ENCODE results near the gene KCNH1. TPM values are rescaled to one million over a fixed set of nuclear protein-coding genes. Genes with fewer than 3 reads are reported as not detected.

KCNH1 gene
- polyA plus RNA-seq, 2 of the 4 experiments (the other 2 are of a cell fraction): 5.1 to 7.9 TPM

DNA sequence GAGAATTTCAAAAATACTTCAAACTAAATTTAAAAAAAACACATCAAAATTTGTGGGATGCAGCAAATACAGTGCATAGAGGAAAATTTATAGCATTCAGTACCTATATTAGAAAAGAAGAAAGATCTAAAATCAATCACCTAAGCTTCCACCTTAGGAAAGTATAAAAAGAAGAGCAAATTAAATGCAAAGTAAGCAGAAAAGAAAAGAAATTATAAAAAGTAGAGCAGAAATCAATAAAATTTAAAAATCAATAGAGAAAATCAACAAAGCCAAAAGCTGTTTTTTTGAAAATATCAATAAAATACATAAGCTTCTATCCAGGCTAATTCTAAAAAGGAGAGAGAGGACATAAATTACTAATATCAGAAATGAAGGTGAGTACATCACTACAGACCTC lies 255.4 kb downstream of the KCNH1 start:
- Histone ChIP-seq H3K4me2 (no peak overlapping the region), H3K27ac (no peak overlapping the region), H3K4me1 (peaks cover 23% of the 10 kb centered on the region), H3K9me3 (no peaks in the 10 kb centered on the region), H3K4me3 (no peak overlapping the region)
- DNase-seq (ENCODE audit: low read depth in 1 of 2, low spot score in 1 of 2) (no peak), FAIRE-seq (no peak), ATAC-seq (no peak)
- TF ChIP-seq MAFK (IDR thresholded peaks at IDR 0.05; ENCODE audit: partially characterized antibody): peak; percentile 80
- TF ChIP-seq, protein P1, sequence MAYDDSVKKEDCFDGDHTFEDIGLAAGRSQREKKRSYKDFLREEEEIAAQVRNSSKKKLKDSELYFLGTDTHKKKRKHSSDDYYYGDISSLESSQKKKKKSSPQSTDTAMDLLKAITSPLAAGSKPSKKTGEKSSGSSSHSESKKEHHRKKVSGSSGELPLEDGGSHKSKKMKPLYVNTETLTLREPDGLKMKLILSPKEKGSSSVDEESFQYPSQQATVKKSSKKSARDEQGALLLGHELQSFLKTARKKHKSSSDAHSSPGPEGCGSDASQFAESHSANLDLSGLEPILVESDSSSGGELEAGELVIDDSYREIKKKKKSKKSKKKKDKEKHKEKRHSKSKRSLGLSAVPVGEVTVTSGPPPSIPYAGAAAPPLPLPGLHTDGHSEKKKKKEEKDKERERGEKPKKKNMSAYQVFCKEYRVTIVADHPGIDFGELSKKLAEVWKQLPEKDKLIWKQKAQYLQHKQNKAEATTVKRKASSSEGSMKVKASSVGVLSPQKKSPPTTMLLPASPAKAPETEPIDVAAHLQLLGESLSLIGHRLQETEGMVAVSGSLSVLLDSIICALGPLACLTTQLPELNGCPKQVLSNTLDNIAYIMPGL (CRISPR knock-in tag; IDR thresholded peaks at IDR 0.05; ENCODE audit: borderline replicate concordance): no peak
- CTCF ChIA-PET: interaction anchor here (1.0 kb wide), 1 partner anchor 255 kb away, joined by 5 read pairs; the partner anchor contains the start of gene KCNH1
- POLR2A ChIA-PET: no interaction called here

DNA sequence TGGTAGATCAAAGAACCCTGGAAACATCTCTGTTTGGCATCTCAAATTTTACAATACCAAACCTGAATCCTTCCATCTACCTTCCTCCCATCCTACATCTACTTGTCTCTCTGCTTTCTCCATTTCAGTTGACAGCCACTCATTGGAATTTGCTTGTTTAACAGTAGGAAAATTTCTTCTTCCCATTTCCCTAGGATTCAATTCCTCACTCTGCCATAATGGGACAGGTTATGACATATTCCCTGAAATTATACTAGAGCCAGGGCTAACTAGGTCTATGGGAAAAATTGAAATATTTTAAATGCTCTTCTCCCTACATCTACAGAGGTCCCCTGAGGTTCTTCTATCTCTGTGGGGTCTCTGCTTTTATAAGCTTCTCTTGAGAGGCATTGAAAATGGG lies 257.7 kb downstream of the KCNH1 start:
- no peak for ATAC-seq
- POLR2A ChIA-PET: no interaction called here
- no peak for TF ChIP-seq HOXB13 (CRISPR knock-in tag; IDR thresholded peaks at IDR 0.05; ENCODE audit: low read depth)
- TF ChIP-seq, protein P2, sequence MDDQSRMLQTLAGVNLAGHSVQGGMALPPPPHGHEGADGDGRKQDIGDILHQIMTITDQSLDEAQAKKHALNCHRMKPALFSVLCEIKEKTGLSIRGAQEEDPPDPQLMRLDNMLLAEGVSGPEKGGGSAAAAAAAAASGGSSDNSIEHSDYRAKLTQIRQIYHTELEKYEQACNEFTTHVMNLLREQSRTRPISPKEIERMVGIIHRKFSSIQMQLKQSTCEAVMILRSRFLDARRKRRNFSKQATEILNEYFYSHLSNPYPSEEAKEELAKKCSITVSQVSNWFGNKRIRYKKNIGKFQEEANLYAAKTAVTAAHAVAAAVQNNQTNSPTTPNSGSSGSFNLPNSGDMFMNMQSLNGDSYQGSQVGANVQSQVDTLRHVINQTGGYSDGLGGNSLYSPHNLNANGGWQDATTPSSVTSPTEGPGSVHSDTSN (IDR thresholded peaks at IDR 0.05): no peak
- no peak for TF ChIP-seq HEYL (CRISPR knock-in tag; IDR thresholded peaks at IDR 0.05)
- TF ChIP-seq, protein P3, sequence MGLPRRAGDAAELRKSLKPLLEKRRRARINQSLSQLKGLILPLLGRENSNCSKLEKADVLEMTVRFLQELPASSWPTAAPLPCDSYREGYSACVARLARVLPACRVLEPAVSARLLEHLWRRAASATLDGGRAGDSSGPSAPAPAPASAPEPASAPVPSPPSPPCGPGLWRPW (IDR thresholded peaks at IDR 0.05): no peak
- TF ChIP-seq CHD4 (IDR thresholded peaks at IDR 0.05; ENCODE audit: borderline replicate concordance): no peak
- CTCF ChIA-PET: interaction anchor here (1.1 kb wide), 1 partner anchor 18 kb away, joined by 4 read pairs; no protein-coding TSS in a partner anchor
- Histone ChIP-seq H3K4me2 (no peak overlapping the region), H3K4me1 (0 out of 3 replicates have a peak, but pooled peaks cover 5% of the 10 kb centered on the region), H3K4me3 (no peak overlapping the region), H3K27ac (no peak overlapping the region), H3K9me3 (no peaks in the 10 kb centered on the region)
- FAIRE-seq: no peak
- no peak for DNase-seq (ENCODE audit: low read depth in 1 of 2, low spot score in 1 of 2)

DNA sequence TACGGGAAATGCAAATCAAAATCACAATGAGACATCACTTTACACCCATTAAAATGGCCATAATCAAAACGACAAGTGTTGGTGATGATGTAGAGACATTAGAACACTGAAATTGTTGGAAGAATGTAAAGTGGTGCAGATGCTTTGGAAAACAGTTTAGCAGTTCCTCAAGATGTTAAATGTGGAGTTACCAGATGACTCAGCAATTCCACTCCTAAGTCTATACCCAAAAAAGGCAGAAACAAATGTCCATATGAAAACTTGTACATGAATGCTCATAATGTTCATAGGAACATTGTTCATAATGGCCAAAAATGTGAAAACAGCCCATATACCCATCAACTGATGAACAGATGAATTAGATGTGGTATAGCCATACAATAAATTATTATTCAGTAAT lies 267.4 kb downstream of the KCNH1 start:
- Histone ChIP-seq H3K4me3 (no peak overlapping the region), H3K4me1 (no peaks in the 10 kb centered on the region), H3K27ac (no peak overlapping the region), H3K9me3 (0 out of 3 replicates have a peak, but pooled peaks cover 4% of the 10 kb centered on the region), H3K4me2 (no peak overlapping the region)
- no peak for DNase-seq (ENCODE audit: low read depth in 1 of 2, low spot score in 1 of 2)
- CTCF ChIA-PET: no interaction called here
- POLR2A ChIA-PET: no interaction called here
- ATAC-seq: no peak
- peak; percentile 84 for FAIRE-seq
- TF ChIP-seq MAFK (IDR thresholded peaks at IDR 0.05; ENCODE audit: partially characterized antibody): peak; percentile 90
- no peak for TF ChIP-seq RARB (CRISPR knock-in tag; IDR thresholded peaks at IDR 0.05)
- TF ChIP-seq MYC (IDR thresholded peaks at IDR 0.05; ENCODE audit: borderline replicate concordance, low read length): no peak
- TF ChIP-seq HOXB5 (CRISPR knock-in tag; IDR thresholded peaks at IDR 0.05): no peak
- no peak for TF ChIP-seq CBX2 (IDR thresholded peaks at IDR 0.05; ENCODE audit: borderline replicate concordance, low read depth)
- TF ChIP-seq NFE2L2 (conservative IDR thresholded peaks at IDR 0.05; ENCODE audit: low read length): peak; percentile 81
- WGBS (ENCODE audit: missing lambda C conversion rate): 39% methylated on average over 2 of the region's 2 CpGs

DNA sequence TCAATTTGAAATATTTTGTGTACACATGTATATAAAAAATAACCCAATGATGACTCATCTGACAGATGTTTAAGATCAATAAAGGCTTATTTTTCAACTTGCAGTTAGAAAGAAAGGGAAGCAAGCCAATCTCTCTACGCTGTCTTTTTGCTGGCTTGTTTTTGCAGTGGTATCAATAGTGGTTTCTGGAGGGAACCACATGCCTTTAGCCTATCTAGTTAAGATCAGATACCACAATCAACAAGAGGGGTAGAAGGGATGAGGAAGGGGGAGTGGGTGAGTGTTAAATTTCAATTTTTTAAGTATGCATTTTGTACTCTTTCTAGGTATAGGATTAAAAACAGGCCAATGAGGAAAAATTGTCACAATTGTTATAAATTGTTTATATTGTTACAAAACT lies 276.2 kb downstream of the KCNH1 start:
- no peak overlapping the region for H3K27ac ChIP-seq
- no peaks in the 10 kb centered on the region for H3K9me3 ChIP-seq
- H3K4me1 ChIP-seq: peaks cover 9% of the 10 kb centered on the region; the same call in 2 of the 3 replicates
- H3K4me3 ChIP-seq: no peak overlapping the region
- ChIA-PET POLR2A (no interaction called here), CTCF (interaction anchor here (1.0 to 1.1 kb wide), 2 partner anchors 19 to 277 kb away, joined by 3 to 4 read pairs; no protein-coding TSS in a partner anchor)
- DNase-seq (ENCODE audit: low read depth in 1 of 2, low spot score in 1 of 2) (no peak), FAIRE-seq (no peak), ATAC-seq (no peak)
- TF ChIP-seq CBX8 (IDR thresholded peaks at IDR 0.05): no peak
- no peak for TF ChIP-seq FOSL2 (IDR thresholded peaks at IDR 0.05)
- TF ChIP-seq FOSL2 (CRISPR knock-in tag; IDR thresholded peaks at IDR 0.05): peak; percentile 46
- H3K4me2 ChIP-seq: peak overlapping the region; percentile 2; the same call in 1 of the 3 replicates
- WGBS (ENCODE audit: missing lambda C conversion rate): 49% methylated on average over 1 of the region's 1 CpG

Data from A549 (cell line).